Fibroblast of villous mesenchyme (primary cell): Measurements from ENCODE around the gene CACNA1C. TPM values are rescaled to one million over a fixed set of nuclear protein-coding genes. Genes with fewer than 3 reads are reported as not detected.

ENCODE experiments used
- DNase-seq: peaks from one replicate; pipeline ENCODE4 v3.0.0-alpha.2; 2010; ENCODE audit warnings: low read depth
- H3K4me3 ChIP-seq: 2 replicates; pipeline ENCODE4 v1.5.1; 2011; ENCODE audit warnings: low read depth, mild to moderate bottlenecking, low read length
- CTCF ChIP-seq: IDR thresholded peaks from 2 replicates; pipeline ENCODE4 v1.5.1; 2012; ENCODE audit warnings: low read depth, mild to moderate bottlenecking, low read length; ENCODE audit not compliant: insufficient read depth
- total RNA-seq: library from RNA; depleted of rRNA; stranded (reverse); fragments of >200 nt; gene quantifications from 2 replicates; pipeline ENCODE4 v1.2.3, GENCODE V29; 2012

The CACNA1C gene
- total RNA-seq, 1 donor: 11.7 TPM

DNA sequence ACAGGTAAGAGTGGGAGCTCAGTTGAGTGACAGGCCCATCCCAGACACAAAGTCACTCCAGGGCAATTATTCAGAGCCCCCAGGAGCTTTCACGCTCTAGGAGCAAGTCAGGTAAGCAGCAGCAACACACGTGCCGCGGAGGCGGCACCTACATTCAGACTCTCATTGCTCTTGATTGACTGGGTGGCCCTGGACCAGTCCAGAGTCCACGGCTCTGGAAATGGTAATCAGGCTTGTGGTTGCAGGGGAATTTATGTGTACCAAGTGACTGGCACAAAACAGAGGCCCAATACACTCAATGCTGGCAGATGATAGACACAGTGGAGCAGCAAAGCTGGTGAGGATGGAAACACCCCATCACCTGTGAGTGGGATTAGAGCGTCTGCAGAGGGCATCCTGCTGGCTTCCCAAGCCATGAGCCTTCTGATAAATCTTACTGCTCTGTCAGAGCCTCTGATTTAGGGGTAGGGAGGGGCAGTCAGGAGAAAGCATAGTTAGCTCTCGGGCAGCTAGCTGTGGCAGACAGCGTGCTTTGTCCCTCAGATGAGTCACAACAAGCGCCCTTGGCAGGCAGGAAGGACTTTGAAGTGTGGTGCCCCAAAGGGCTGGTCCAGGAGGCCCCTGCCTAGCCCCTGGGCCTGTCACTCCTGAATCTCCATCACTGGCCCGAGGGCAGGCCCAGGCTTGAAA, 344.7 kb downstream of the CACNA1C start:
- TF ChIP-seq CTCF: no peak
- DNase-seq: no peak
- H3K4me3 ChIP-seq: no peak overlapping the region

DNA sequence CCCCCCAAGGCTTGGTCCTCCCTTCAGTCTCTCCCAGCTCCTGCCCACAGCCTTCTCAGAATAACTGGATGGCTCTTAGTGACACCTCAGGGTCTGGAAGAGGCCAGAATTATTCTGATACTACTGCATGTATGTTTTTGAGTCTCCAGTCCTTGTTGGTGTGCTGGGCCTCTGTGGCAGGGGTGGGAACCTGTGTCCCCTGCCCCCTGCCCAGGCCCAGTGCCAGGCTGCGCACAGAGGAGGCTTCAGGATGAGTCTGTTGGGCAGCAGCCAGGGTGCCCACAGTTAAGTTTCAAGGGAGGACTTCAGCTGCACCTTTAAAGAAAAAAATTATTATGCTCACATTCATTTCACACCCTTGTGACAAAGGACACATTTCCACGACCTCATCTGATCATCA, 348.3 kb downstream of the CACNA1C start:
- no peak for DNase-seq
- no peak overlapping the region for H3K4me3 ChIP-seq
- TF ChIP-seq CTCF: no peak

- TF ChIP-seq CTCF: no peak
- no peak overlapping the region for H3K4me3 ChIP-seq
- no peak for DNase-seq
These were observed 349.3 kb downstream of the CACNA1C start for GRCh38 chr12:2402073-2402579.

DNA sequence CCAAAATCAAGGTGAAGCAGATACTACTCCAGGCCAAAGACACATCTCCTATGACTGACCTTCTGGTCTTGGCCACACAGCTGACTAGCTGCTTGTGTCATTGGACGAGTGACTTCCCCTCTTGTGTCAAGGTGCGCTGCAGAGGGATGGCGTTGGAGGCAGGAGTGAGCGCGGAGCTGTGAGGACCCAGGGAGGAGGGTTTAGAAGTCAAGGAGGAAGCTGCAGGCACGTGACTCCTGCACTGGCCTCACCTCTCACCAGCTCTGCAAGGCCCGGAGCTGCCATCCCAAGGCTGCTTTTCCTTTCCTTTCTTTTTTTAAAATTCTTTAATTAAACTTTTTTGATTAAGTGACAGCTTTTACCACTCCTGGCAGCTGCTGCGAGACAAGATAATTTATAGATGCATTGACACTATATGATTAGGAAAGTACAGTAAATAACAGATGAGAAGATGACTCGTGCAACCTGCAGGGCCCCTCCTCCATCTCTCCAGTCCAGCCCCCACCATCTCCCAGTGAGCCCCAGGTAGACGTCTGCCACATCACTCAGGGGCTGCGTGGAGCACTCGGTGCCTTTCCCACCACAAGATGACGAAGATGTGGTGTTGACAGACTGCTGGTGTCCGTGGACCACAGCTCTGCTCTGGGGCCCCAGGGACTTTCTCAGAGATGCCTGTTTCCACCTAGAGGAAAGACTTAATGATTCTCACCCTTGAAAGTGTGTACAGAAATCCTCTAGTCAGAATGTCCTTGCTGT, 350.6 kb downstream of the CACNA1C start:
- TF ChIP-seq CTCF: no peak
- no peak overlapping the region for H3K4me3 ChIP-seq
- DNase-seq: no peak

DNA sequence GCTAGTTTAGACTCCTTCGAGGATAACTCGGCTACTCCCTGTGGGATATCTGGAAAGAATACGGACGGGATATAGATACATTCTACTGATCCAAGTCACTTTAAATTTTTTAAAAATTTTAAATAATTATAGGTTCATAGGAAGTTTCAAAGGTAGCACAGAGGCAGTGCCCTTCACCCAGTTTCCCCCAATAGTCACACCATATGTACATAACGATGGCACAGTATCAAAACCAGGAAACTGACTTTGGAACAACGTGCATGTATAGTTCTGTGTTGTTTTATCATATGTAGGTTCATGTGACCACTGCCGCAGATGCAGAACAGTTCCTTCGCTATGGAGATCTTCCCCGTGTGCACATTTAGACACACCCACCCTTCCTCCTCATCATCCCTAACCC, 352.3 kb downstream of the CACNA1C start:
- no peak for TF ChIP-seq CTCF
- no peak overlapping the region for H3K4me3 ChIP-seq
- DNase-seq: no peak

DNA sequence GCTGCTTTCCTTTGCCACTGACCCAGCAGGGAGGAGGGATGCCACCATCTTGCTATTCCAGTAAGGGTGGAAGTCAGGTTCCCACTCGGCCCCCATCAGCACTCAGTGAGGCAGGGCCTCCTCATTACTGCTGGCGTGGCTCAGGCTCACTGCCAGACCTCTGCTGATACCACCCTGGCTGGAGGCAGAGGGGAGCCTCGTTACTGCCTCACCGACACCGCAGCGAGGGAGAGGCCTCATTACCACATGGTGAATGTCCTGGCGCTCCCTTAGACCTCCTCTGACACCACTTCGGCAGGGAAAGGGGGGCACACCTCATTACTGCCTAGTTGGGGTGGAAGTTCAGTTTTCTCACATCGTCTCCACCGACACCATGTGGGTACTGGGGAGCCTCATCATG, 354.1 kb downstream of the CACNA1C start:
- DNase-seq: no peak
- H3K4me3 ChIP-seq: no peak overlapping the region
- TF ChIP-seq CTCF: no peak

GRCh38 chr12:2408262-2408661, 355.5 kb downstream of the CACNA1C start:
- H3K4me3 ChIP-seq: no peak overlapping the region
- no peak for TF ChIP-seq CTCF
- no peak for DNase-seq
